Measurements from ENCODE around the gene GPN2.
A peak's percentile ranks its signal among the peaks of the same experiment; 100 is the strongest.

GPN2 gene

GRCh38 chr1:26900815-26901511 is 10.9 kb upstream of the GPN2 start:
- H2AFZ ChIP-seq (ENCODE audit: low read length) = peak overlapping the region; percentile 85
- H3K4me3 ChIP-seq (ENCODE audit: low read length) = peak overlapping the region; percentile 87
- H3K9ac ChIP-seq (ENCODE audit: low read length) = peak overlapping the region; percentile 88
- no peaks in the 10 kb centered on the region for H3K9me2 ChIP-seq (replicated peaks; ENCODE audit: insufficient read depth, low read length)
- peaks cover 4% of the 10 kb centered on the region; the same call in 1 of the 2 replicates for H3F3A ChIP-seq (ENCODE audit: insufficient read depth, low read length)
- no peaks in the 10 kb centered on the region for H3K9me3 ChIP-seq (replicated peaks; ENCODE audit: insufficient read depth, low read length)
- TF ChIP-seq CTCF (IDR thresholded peaks at IDR 0.05; ENCODE audit: low read length) = no peak
- TF ChIP-seq EZH2 (optimal IDR thresholded peaks at IDR 0.05; ENCODE audit: low read depth, low read length) = no peak
- TF ChIP-seq EZH2phosphoT487 (IDR thresholded peaks at IDR 0.05; ENCODE audit: low read length) = no peak
- H3K4me1 ChIP-seq (ENCODE audit: low read length) = peaks cover 8% of the 10 kb centered on the region
- no peaks in the 10 kb centered on the region; the same call in 1 of the 2 replicates for H3K36me3 ChIP-seq (replicated peaks; ENCODE audit: insufficient read depth, low read length)
- H3K79me2 ChIP-seq (ENCODE audit: low read length) = peaks cover 36% of the 10 kb centered on the region
- H3K27me3 ChIP-seq (replicated peaks; ENCODE audit: insufficient read depth, low read length) = no peaks in the 10 kb centered on the region
- H3K27ac ChIP-seq (ENCODE audit: low read length) = peak overlapping the region; percentile 68; the same call in 1 of the 2 replicates
- peak overlapping the region; percentile 75 for H3K4me2 ChIP-seq (ENCODE audit: low read depth, low read length)
- no peak for DNase-seq
- no peaks in the 10 kb centered on the region for H4K20me1 ChIP-seq (ENCODE audit: insufficient read depth, low read length)

DNA sequence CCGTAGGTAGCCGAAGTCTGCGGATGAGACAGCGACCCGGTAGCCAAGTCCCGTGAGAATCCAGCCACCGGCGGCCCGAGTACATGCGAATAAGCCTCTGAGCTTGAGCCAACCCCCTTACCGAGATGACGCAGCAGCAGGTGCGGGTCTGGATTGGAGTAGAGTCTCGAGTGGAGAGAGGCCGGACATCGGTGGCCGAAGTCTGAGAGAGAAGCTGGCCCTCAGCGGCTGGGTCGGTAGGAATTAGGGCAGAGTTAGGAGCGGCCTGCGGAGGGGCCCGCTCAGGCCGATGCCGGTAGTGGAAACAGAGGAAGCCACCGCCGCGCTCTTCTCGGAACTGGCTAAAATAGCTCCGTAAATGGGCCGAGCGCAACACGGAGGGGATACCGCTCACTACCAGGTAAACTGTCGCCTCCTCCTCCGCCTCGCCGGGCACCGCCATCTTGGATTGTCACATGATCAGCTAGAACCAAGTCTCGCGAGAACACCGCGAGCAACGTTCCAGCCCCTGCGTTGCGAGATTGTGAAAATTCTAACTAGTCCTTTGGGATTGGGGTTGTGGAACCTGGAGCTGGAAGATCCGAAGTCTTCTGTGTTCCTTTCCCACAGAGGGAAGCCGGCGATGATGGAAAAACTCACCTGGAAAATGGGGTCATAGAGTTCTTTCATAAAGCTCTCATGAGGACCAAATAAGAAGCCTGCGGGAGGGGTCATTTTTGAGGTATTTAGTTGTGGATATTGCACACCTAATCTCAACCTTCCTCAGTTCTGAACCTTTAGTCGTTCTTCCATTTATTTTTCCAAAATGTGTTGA is 10.1 kb upstream of the GPN2 start, which contains the start of gene GPATCH3:
Gene GPATCH3, minus strand, starts transcription at position 467 of the 814 bp plus-strand sequence. Its CDS starts 25 bp downstream, at position 442.
- Histone ChIP-seq H3K4me1 (ENCODE audit: low read length) (peaks cover 8% of the 10 kb centered on the region), H3K79me2 (ENCODE audit: low read length) (peaks cover 36% of the 10 kb centered on the region), H3K9ac (ENCODE audit: low read length) (peak within 1 kb of the TSS; percentile 88), H3K4me2 (ENCODE audit: low read depth, low read length) (peak within 1 kb of the TSS; percentile 75), H3K4me3 (ENCODE audit: low read length) (peak within 1 kb of the TSS; percentile 87), H3F3A (ENCODE audit: insufficient read depth, low read length) (peaks cover 4% of the 10 kb centered on the region; the same call in 1 of the 2 replicates), H4K20me1 (ENCODE audit: insufficient read depth, low read length) (no peaks in the 10 kb centered on the region), H3K27me3 (replicated peaks; ENCODE audit: insufficient read depth, low read length) (no peaks in the 10 kb centered on the region), H3K36me3 (replicated peaks; ENCODE audit: insufficient read depth, low read length) (no peaks in the 10 kb centered on the region; the same call in 1 of the 2 replicates), H3K27ac (ENCODE audit: low read length) (peak within 1 kb of the TSS; percentile 68), H3K9me3 (replicated peaks; ENCODE audit: insufficient read depth, low read length) (no peaks in the 10 kb centered on the region), H3K9me2 (replicated peaks; ENCODE audit: insufficient read depth, low read length) (no peaks in the 10 kb centered on the region), H2AFZ (ENCODE audit: low read length) (peak within 1 kb of the TSS; percentile 85)
- peak; percentile 91 for DNase-seq
- TF ChIP-seq CTCF (IDR thresholded peaks at IDR 0.05; ENCODE audit: low read length) (no peak), EZH2 (optimal IDR thresholded peaks at IDR 0.05; ENCODE audit: low read depth, low read length) (no peak), EZH2phosphoT487 (IDR thresholded peaks at IDR 0.05; ENCODE audit: low read length) (no peak)

GRCh38 chr1:26897351-26897750 is 7.3 kb upstream of the GPN2 start:
- peaks cover 44% of the 10 kb centered on the region for H3K79me2 ChIP-seq (ENCODE audit: low read length)
- no peak overlapping the region for H3K9ac ChIP-seq (ENCODE audit: low read length)
- H3K36me3 ChIP-seq (replicated peaks; ENCODE audit: insufficient read depth, low read length) = no peaks in the 10 kb centered on the region; the same call in 1 of the 2 replicates
- peaks cover 8% of the 10 kb centered on the region for H3K4me1 ChIP-seq (ENCODE audit: low read length)
- no peaks in the 10 kb centered on the region for H3K9me2 ChIP-seq (replicated peaks; ENCODE audit: insufficient read depth, low read length)
- no peaks in the 10 kb centered on the region for H3K27me3 ChIP-seq (replicated peaks; ENCODE audit: insufficient read depth, low read length)
- no peak overlapping the region for H3K4me2 ChIP-seq (ENCODE audit: low read depth, low read length)
- no peaks in the 10 kb centered on the region for H4K20me1 ChIP-seq (ENCODE audit: insufficient read depth, low read length)
- no peak overlapping the region for H3K4me3 ChIP-seq (ENCODE audit: low read length)
- no peak overlapping the region for H3K27ac ChIP-seq (ENCODE audit: low read length)
- H2AFZ ChIP-seq (ENCODE audit: low read length) = no peak overlapping the region
- peaks cover 4% of the 10 kb centered on the region; the same call in 1 of the 2 replicates for H3F3A ChIP-seq (ENCODE audit: insufficient read depth, low read length)
- no peak for TF ChIP-seq EZH2 (optimal IDR thresholded peaks at IDR 0.05; ENCODE audit: low read depth, low read length)
- no peak for TF ChIP-seq CTCF (IDR thresholded peaks at IDR 0.05; ENCODE audit: low read length)
- TF ChIP-seq EZH2phosphoT487 (IDR thresholded peaks at IDR 0.05; ENCODE audit: low read length) = no peak
- no peaks in the 10 kb centered on the region for H3K9me3 ChIP-seq (replicated peaks; ENCODE audit: insufficient read depth, low read length)
- no peak for DNase-seq
